ENCODE data around the gene CHRNA4. TPM values are rescaled to one million over a fixed set of nuclear protein-coding genes. Genes with fewer than 3 reads are reported as not detected.

The CHRNA4 gene
- total RNA-seq, 2 experiments from 2014 or later, result not detected

- no peak for DNase-seq
- H3K4me3 Mint-ChIP-seq, result no peak overlapping the region
- no peaks in the 10 kb centered on the region for H3K36me3 Mint-ChIP-seq
- no peaks in the 10 kb centered on the region for H3K9me3 Mint-ChIP-seq
- H3K27ac Mint-ChIP-seq, result no peak overlapping the region
- H3K27me3 Mint-ChIP-seq, result peaks cover 25% of the 10 kb centered on the region
- no peaks in the 10 kb centered on the region for H3K4me1 Mint-ChIP-seq
Measured at GRCh38 chr20:63365601-63366389, 4.6 kb upstream of the CHRNA4 start.

- no peaks in the 10 kb centered on the region for H3K36me3 Mint-ChIP-seq
- DNase-seq, result no peak
- H3K27ac Mint-ChIP-seq, result no peak overlapping the region
- H3K27me3 Mint-ChIP-seq, result peaks cover 32% of the 10 kb centered on the region
- H3K4me3 Mint-ChIP-seq, result no peak overlapping the region
- no peaks in the 10 kb centered on the region for H3K9me3 Mint-ChIP-seq
- no peaks in the 10 kb centered on the region for H3K4me1 Mint-ChIP-seq
Measured at GRCh38 chr20:63364801-63365585, 3.8 kb upstream of the CHRNA4 start.

GRCh38 chr20:63363981-63364561 lies 2.9 kb upstream of the CHRNA4 start:
- H3K4me3 Mint-ChIP-seq, result no peak overlapping the region
- H3K27ac Mint-ChIP-seq, result no peak overlapping the region
- no peaks in the 10 kb centered on the region for H3K36me3 Mint-ChIP-seq
- H3K9me3 Mint-ChIP-seq, result no peaks in the 10 kb centered on the region
- peaks cover 41% of the 10 kb centered on the region for H3K27me3 Mint-ChIP-seq
- H3K4me1 Mint-ChIP-seq, result no peaks in the 10 kb centered on the region
- DNase-seq, result no peak

- Mint-ChIP-seq H3K27ac (no peak overlapping the region), H3K27me3 (peaks cover 46% of the 10 kb centered on the region), H3K36me3 (no peaks in the 10 kb centered on the region), H3K4me1 (no peaks in the 10 kb centered on the region), H3K9me3 (no peaks in the 10 kb centered on the region), H3K4me3 (no peak overlapping the region)
- DNase-seq, result no peak
Measured at GRCh38 chr20:63363013-63363957, 2.1 kb upstream of the CHRNA4 start.

GRCh38 chr20:63362436-63363009 lies 1.4 kb upstream of the CHRNA4 start:
- no peak for DNase-seq
- no peak overlapping the region for H3K27ac Mint-ChIP-seq
- no peaks in the 10 kb centered on the region for H3K9me3 Mint-ChIP-seq
- H3K4me3 Mint-ChIP-seq, result no peak overlapping the region
- H3K27me3 Mint-ChIP-seq, result peaks cover 46% of the 10 kb centered on the region
- H3K4me1 Mint-ChIP-seq, result no peaks in the 10 kb centered on the region
- H3K36me3 Mint-ChIP-seq, result no peaks in the 10 kb centered on the region

- no peaks in the 10 kb centered on the region for H3K4me1 Mint-ChIP-seq
- H3K27ac Mint-ChIP-seq, result no peak overlapping the region
- peaks cover 43% of the 10 kb centered on the region for H3K27me3 Mint-ChIP-seq
- DNase-seq, result peak; percentile 22
- H3K9me3 Mint-ChIP-seq, result no peaks in the 10 kb centered on the region
- H3K4me3 Mint-ChIP-seq, result no peak overlapping the region
- H3K36me3 Mint-ChIP-seq, result no peaks in the 10 kb centered on the region
Measured at GRCh38 chr20:63361519-63362435, 628 bp upstream of the CHRNA4 start.

- Mint-ChIP-seq H3K27me3 (peaks cover 43% of the 10 kb centered on the region), H3K4me1 (no peaks in the 10 kb centered on the region), H3K27ac (no peak overlapping the region), H3K36me3 (no peaks in the 10 kb centered on the region), H3K4me3 (no peak overlapping the region), H3K9me3 (no peaks in the 10 kb centered on the region)
- DNase-seq, result no peak
Measured at GRCh38 chr20:63359937-63360849, 956 bp downstream of the CHRNA4 start.

- H3K4me1 Mint-ChIP-seq, result no peaks in the 10 kb centered on the region
- no peaks in the 10 kb centered on the region for H3K36me3 Mint-ChIP-seq
- no peaks in the 10 kb centered on the region for H3K9me3 Mint-ChIP-seq
- H3K4me3 Mint-ChIP-seq, result no peak overlapping the region
- H3K27me3 Mint-ChIP-seq, result peaks cover 42% of the 10 kb centered on the region
- no peak overlapping the region for H3K27ac Mint-ChIP-seq
- no peak for DNase-seq
Measured at GRCh38 chr20:63359164-63359934, 1.8 kb downstream of the CHRNA4 start.

GRCh38 chr20:63357921-63358905 lies 2.9 kb downstream of the CHRNA4 start:
- no peaks in the 10 kb centered on the region for H3K4me1 Mint-ChIP-seq
- no peaks in the 10 kb centered on the region for H3K36me3 Mint-ChIP-seq
- DNase-seq, result no peak

GRCh38 chr20:63356931-63357879 lies 3.9 kb downstream of the CHRNA4 start:
- no peak overlapping the region for H3K27ac Mint-ChIP-seq
- H3K4me3 Mint-ChIP-seq, result no peak overlapping the region
- H3K4me1 Mint-ChIP-seq, result no peaks in the 10 kb centered on the region

More at GRCh38 chr20:63357921-63358905, 2.9 kb downstream of the CHRNA4 start:
- no peak overlapping the region for H3K4me3 Mint-ChIP-seq
- peaks cover 35% of the 10 kb centered on the region for H3K27me3 Mint-ChIP-seq
- no peaks in the 10 kb centered on the region for H3K9me3 Mint-ChIP-seq
- no peak overlapping the region for H3K27ac Mint-ChIP-seq

More at GRCh38 chr20:63356931-63357879, 3.9 kb downstream of the CHRNA4 start:
- no peaks in the 10 kb centered on the region for H3K36me3 Mint-ChIP-seq
- peaks cover 26% of the 10 kb centered on the region for H3K27me3 Mint-ChIP-seq
- H3K9me3 Mint-ChIP-seq, result no peaks in the 10 kb centered on the region
- no peak for DNase-seq
